ENCODE results near the gene PHLDA3.

- TF ChIP-seq CTCF (IDR thresholded peaks at IDR 0.05; ENCODE audit: low read length) (no peak), EZH2 (optimal IDR thresholded peaks at IDR 0.05; ENCODE audit: low read depth, low read length) (no peak)
Observed at GRCh38 chr1:201504799-201505502, 36.0 kb upstream of the PHLDA3 start.

Measured in MM.1S (cell line).